HepG2 (cell line): ENCODE results near the gene PHACTR3. TPM values are rescaled to one million over a fixed set of nuclear protein-coding genes. Genes with fewer than 3 reads are reported as not detected.

Experiments
- ATAC-seq: fragments of 200-7000 bp; cut with Tn5 transposase; 3 replicates; pipeline ENCODE4 v1.9.1; 2020; ENCODE audit warnings: mild to moderate bottlenecking, moderate library complexity
- BruUV-seq: library from RNA; stranded (reverse); fragments of 400-500 nt; replicated peaks from 2 replicates; lab custom pipeline; 2021; lab: Mats Ljungman, UMichigan
- CTCF ChIA-PET: fragments of 300-600 bp; formaldehyde crosslinking; extraction: SDS; loops from one replicate; lab custom pipeline; 2021; ENCODE audit warnings: low total read pairs, inconsistent platforms, low intra/inter-chr PET ratio; lab: Yijun Ruan, JAX
- POLR2A ChIA-PET: fragments of 350-600 bp; sonication (Branson Sonifier 250); formaldehyde crosslinking; loops from one replicate; lab custom pipeline; 2020; ENCODE audit warnings: antibody characterized with exemption, inconsistent platforms; lab: Yijun Ruan, JAX
- DNase-seq: peaks from one replicate; pipeline ENCODE4 v3.0.0-alpha.2; 2015; ENCODE audit warnings: low spot score
- FAIRE-seq: peaks from 3 replicates; lab custom pipeline; 2011; peaks lifted over from hg19 to GRCh38; lab: Jason Lieb, UNC
- H2AFZ ChIP-seq: one replicate; pipeline ENCODE4 v1.6.1; 2011; ENCODE audit warnings: low read length, inconsistent platforms
- H3K27ac ChIP-seq: fragments of 300-600 bp; 3 replicates; pipeline ENCODE4 v1.8.0; 2011; ENCODE audit warnings: mixed run types, mild to moderate bottlenecking, mixed read lengths, low read length, inconsistent platforms; ENCODE audit not compliant: insufficient read depth; ENCODE audit errors: extremely low read length
- H3K27me3 ChIP-seq, 2 experiments: fragments of 200-600 bp in 1 of 2; 2 replicates in 1 of 2; 3 replicates in 1 of 2; pipeline versions ENCODE4 v1.6.0 to v1.8.0; 2011; ENCODE audit warnings: low read length in 2 of 2, mild to moderate bottlenecking in 2 of 2, moderate library complexity in 2 of 2, inconsistent platforms in 1 of 2; ENCODE audit not compliant: insufficient read depth in 2 of 2, control insufficient read depth in 1 of 2
- H3K36me3 ChIP-seq, 2 experiments: fragments of 200-600 bp in 1 of 2; replicated peaks in 1 of 2; 2 replicates in 1 of 2; 3 replicates in 1 of 2; pipeline versions ENCODE4 v1.5.1 to v1.8.0; 2011; ENCODE audit warnings: low read length in 2 of 2, inconsistent platforms in 1 of 2; ENCODE audit not compliant: insufficient read depth in 2 of 2, control insufficient read depth in 1 of 2
- H3K4me1 ChIP-seq: 2 replicates; pipeline ENCODE4 v1.5.1; 2012; ENCODE audit warnings: low read length, inconsistent platforms; ENCODE audit not compliant: insufficient read depth
- H3K4me2 ChIP-seq: 2 replicates; pipeline ENCODE4 v1.6.0; 2011; ENCODE audit warnings: low read depth, low read length, inconsistent platforms
- H3K4me3 ChIP-seq, 3 experiments: fragments of 200-600 bp in 1 of 3; sonication (generic), shearing (Covaris generic) in 1 of 3; replicated peaks in 1 of 3; 2 replicates each; pipeline ENCODE4 v1.5.1; 2011 to 2016; ENCODE audit warnings: low read length in 3 of 3, inconsistent platforms in 2 of 3, low read depth in 2 of 3, mild to moderate bottlenecking in 2 of 3, control low read depth in 1 of 3, mixed read lengths in 1 of 3; ENCODE audit not compliant: insufficient read depth in 1 of 3
- H3K79me2 ChIP-seq: one replicate; pipeline ENCODE4 v1.6.1; 2011; ENCODE audit warnings: low read length, inconsistent platforms; ENCODE audit not compliant: insufficient read depth
- H3K9ac ChIP-seq: 2 replicates; pipeline ENCODE4 v1.6.0; 2011; ENCODE audit warnings: mild to moderate bottlenecking, low read depth, low read length, inconsistent platforms; ENCODE audit not compliant: insufficient read depth
- H3K9me3 ChIP-seq: 2 replicates; pipeline ENCODE4 v1.5.1; 2012; ENCODE audit warnings: mild to moderate bottlenecking, low read length
- H4K20me1 ChIP-seq: 2 replicates; pipeline ENCODE4 v1.6.0; 2011; ENCODE audit warnings: inconsistent platforms, mild to moderate bottlenecking, low read length, moderate library complexity; ENCODE audit not compliant: insufficient read depth
- AFF4 ChIP-seq: sonication (generic); formaldehyde crosslinking; IDR thresholded peaks from 2 replicates; pipeline ENCODE4 v1.4.0; 2020; ENCODE audit warnings: missing genetic modification reagents
- ARNTL ChIP-seq: sonication (generic); formaldehyde crosslinking; IDR thresholded peaks from 2 replicates; pipeline ENCODE4 v1.4.0; 2020; ENCODE audit warnings: mild to moderate bottlenecking, missing genetic modification reagents
- ELF1 ChIP-seq: sonication (generic); formaldehyde crosslinking; IDR thresholded peaks from 2 replicates; pipeline ENCODE4 v1.4.0; 2020; ENCODE audit warnings: missing genetic modification reagents
- ETV5 ChIP-seq: IDR thresholded peaks from 2 replicates; pipeline ENCODE4 v1.6.1; 2018; ENCODE audit warnings: missing biosample characterization, missing genetic modification reagents, inconsistent platforms, borderline replicate concordance
- FOXA3 ChIP-seq: IDR thresholded peaks from 2 replicates; pipeline ENCODE4 v1.6.1; 2016; ENCODE audit warnings: missing genetic modification reagents, missing compliant biosample characterization
- FOXP1 ChIP-seq, 2 experiments: fragments of 450-650 bp in 1 of 2; IDR thresholded peaks; 2 replicates each; pipeline ENCODE4 v1.6.1; 2017 to 2018; ENCODE audit warnings: antibody characterized with exemption in 1 of 2
- HDAC6 ChIP-seq: fragments of 200-600 bp; sonication (generic); IDR thresholded peaks from 2 replicates; pipeline ENCODE4 v1.7.0; 2017; ENCODE audit warnings: mild to moderate bottlenecking, antibody characterized with exemption, low read length, low read depth
- MIER3 ChIP-seq: IDR thresholded peaks from 2 replicates; pipeline ENCODE4 v1.6.1; 2016; ENCODE audit warnings: missing compliant biosample characterization, borderline replicate concordance
- PHF5A ChIP-seq: IDR thresholded peaks from one replicate; pipeline ENCODE4 v1.6.1; 2018; ENCODE audit warnings: low read depth, missing genetic modification reagents; ENCODE audit not compliant: unreplicated experiment
- SIN3A ChIP-seq: IDR thresholded peaks from 2 replicates; pipeline ENCODE4 v1.6.1; 2011; ENCODE audit warnings: low read depth, mild to moderate bottlenecking, control low read depth, low read length, borderline replicate concordance
- SMAD3 ChIP-seq: sonication (generic); formaldehyde crosslinking; IDR thresholded peaks from 2 replicates; pipeline ENCODE4 v1.4.0; 2020; ENCODE audit warnings: missing genetic modification reagents
- ZIK1 ChIP-seq: sonication (generic); formaldehyde crosslinking; IDR thresholded peaks from 2 replicates; pipeline ENCODE4 v1.5.0; 2020; ENCODE audit warnings: mild to moderate bottlenecking, low read depth, missing genetic modification reagents, borderline replicate concordance
- ZNF264 ChIP-seq: sonication (generic); formaldehyde crosslinking; IDR thresholded peaks from 2 replicates; pipeline ENCODE4 v1.4.0; 2020; ENCODE audit warnings: missing genetic modification reagents
- ZNF414 ChIP-seq: sonication (generic); formaldehyde crosslinking; IDR thresholded peaks from 2 replicates; pipeline ENCODE4 v1.5.0; 2020; ENCODE audit warnings: missing genetic modification reagents
- ZSCAN31 ChIP-seq: sonication (generic); formaldehyde crosslinking; IDR thresholded peaks from 2 replicates; pipeline ENCODE4 v1.5.0; 2020; ENCODE audit warnings: low read depth, mild to moderate bottlenecking, missing genetic modification reagents
- WGBS: methylation state at CpG from one replicate; pipeline ENCODE4 v1.1.6; 2017; ENCODE audit warnings: low lambda C conversion rate; 5-methylcytosine and 5-hydroxymethylcytosine counted together
- in situ Hi-C: cut with HindIII; loops from 2 replicates; pipeline ENCODE4 v1.10.0; 2017; ENCODE audit warnings: low pct_unique_long_range_greater_than_20kb; ENCODE audit not compliant: extremely low pct_ligation_motif_present
- intact Hi-C: fragments of 100-400 bp; cut with micrococcal nuclease; formaldehyde crosslinking; loops from one replicate; pipeline ENCODE4 v1.10.0; 2022; ENCODE audit not compliant: unreplicated experiment
- polyA plus RNA-seq, 8 experiments: library from polyadenylated mRNA; depleted of rRNA in 3 of 8; stranded (reverse) in 7 of 8; unstranded in 1 of 8; fragments of >200 nt; fragmentation: Illumina TruSeq in 4 of 8; extraction: Trizol in 4 of 8; gene quantifications; 2 replicates each; pipeline versions ENCODE4 v1.2.1 to v1.2.3, GENCODE V29; 2011 to 2016; ENCODE audit warnings: low read depth in 4 of 8, missing spikeins in 1 of 8, mixed read lengths in 1 of 8; ENCODE audit not compliant: insufficient read depth in 1 of 8
- total RNA-seq, 5 experiments: library from RNA; depleted of rRNA; stranded (reverse); fragments of >200 nt; fragmentation: Illumina TruSeq; extraction: Trizol; gene quantifications; 2 replicates each; pipeline ENCODE4 v1.2.3, GENCODE V29; 2016; ENCODE audit warnings: low read depth in 1 of 5
- TF ChIP-seq, protein P1 (sequence below): sonication (generic); formaldehyde crosslinking; IDR thresholded peaks from 2 replicates; pipeline ENCODE4 v1.8.0; 2022; ENCODE audit warnings: low read depth, missing genetic modification reagents
- TF ChIP-seq, protein P2 (sequence below): sonication (generic); formaldehyde crosslinking; IDR thresholded peaks from 2 replicates; pipeline ENCODE4 v1.8.0; 2022; ENCODE audit warnings: missing genetic modification reagents, mild to moderate bottlenecking, moderate library complexity, borderline replicate concordance

PHACTR3 gene
- total and polyA plus RNA-seq, 2 of the 13 experiments (the other 11 are each of a cell fraction or from before 2014, with no cell fraction given) = not detected

DNA sequence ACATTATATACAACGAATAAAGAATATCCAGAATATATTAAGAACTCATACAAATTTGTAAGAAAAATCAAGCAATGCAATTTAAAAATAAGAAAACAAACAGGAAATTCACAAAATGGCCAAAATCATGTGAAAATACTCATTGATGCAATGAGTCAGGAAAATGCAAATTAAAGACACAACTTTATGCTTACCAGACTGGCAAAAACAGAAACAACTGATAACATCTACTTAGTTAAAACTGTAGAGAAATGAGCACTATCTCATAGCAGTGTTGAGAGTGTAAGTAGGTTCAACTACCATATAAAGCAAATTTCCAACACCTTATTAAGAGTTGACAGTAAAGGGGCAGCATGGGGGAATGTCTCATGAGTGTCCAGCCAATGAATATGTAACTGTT, 266.8 kb downstream of the PHACTR3 start (continued):
- TF ChIP-seq ZIK1 (CRISPR knock-in tag) (no peak), ZNF414 (no peak), ETV5 (CRISPR knock-in tag) (no peak), SIN3A (no peak), FOXA3 (CRISPR knock-in tag) (no peak), SMAD3 (no peak)

DNA sequence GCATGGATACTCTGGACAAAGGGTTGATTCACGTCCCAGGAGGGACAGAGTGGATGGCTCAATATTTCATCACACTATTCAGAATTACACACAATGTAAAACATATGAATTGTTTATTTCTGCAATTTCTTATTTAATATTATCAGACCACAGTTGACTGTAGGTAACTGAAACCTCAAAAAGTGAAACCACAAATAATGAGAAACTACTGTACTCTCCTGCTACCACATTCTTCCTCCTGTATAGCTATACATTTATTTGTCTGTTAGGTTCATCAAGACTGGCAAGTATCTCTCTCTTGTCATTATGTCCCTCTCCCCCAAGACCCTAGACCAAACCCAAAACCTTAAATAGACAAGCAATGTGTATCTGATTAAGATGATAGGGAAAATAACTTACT, 269.1 kb downstream of the PHACTR3 start:
- FAIRE-seq = no peak
- in situ Hi-C loops = no loop called here

More for the DNA sequence above, 269.1 kb downstream of the PHACTR3 start:
- ChIA-PET POLR2A (no interaction called here), CTCF (no interaction called here)
- no TSS peak for BruUV-seq
- no peak overlapping the region for H3K4me3 ChIP-seq
- no peak overlapping the region for H2AFZ ChIP-seq
- H3K4me1 ChIP-seq = no peaks in the 10 kb centered on the region
- H3K27ac ChIP-seq = no peak overlapping the region
- no peak overlapping the region for H3K4me2 ChIP-seq
- H4K20me1 ChIP-seq = no peaks in the 10 kb centered on the region
- no peaks in the 10 kb centered on the region for H3K9me3 ChIP-seq
- no peaks in the 10 kb centered on the region for H3K36me3 ChIP-seq
- no peak for DNase-seq
- H3K9ac ChIP-seq = no peak overlapping the region
- ATAC-seq = no peak
- H3K27me3 ChIP-seq = no peaks in the 10 kb centered on the region
- intact Hi-C loops = no loop called here
- WGBS = 0% methylated on average over 1 of the region's 1 CpG
- TF ChIP-seq ELF1 = no peak
- no peak for TF ChIP-seq FOXP1 (IDR thresholded peaks at IDR 0.05)
- TF ChIP-seq FOXP1 (CRISPR knock-in tag; IDR thresholded peaks at IDR 0.05) = no peak
- TF ChIP-seq ZNF264 (CRISPR knock-in tag) = no peak
- TF ChIP-seq PHF5A (CRISPR knock-in tag) = no peak
- TF ChIP-seq ARNTL (CRISPR knock-in tag) = no peak
- TF ChIP-seq HDAC6 = no peak
- no peak for TF ChIP-seq MIER3
- TF ChIP-seq, protein P1, sequence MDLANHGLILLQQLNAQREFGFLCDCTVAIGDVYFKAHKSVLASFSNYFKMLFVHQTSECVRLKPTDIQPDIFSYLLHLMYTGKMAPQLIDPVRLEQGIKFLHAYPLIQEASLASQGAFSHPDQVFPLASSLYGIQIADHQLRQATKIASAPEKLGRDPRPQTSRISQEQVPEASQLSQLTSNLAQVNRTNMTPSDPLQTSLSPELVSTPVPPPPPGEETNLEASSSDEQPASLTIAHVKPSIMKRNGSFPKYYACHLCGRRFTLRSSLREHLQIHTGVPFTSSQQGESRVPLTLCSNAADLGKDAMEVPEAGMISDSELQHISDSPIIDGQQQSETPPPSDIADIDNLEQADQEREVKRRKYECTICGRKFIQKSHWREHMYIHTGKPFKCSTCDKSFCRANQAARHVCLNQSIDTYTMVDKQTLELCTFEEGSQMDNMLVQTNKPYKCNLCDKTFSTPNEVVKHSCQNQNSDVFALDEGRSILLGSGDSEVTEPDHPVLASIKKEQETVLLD (CRISPR knock-in tag) = no peak
- TF ChIP-seq, protein P2, sequence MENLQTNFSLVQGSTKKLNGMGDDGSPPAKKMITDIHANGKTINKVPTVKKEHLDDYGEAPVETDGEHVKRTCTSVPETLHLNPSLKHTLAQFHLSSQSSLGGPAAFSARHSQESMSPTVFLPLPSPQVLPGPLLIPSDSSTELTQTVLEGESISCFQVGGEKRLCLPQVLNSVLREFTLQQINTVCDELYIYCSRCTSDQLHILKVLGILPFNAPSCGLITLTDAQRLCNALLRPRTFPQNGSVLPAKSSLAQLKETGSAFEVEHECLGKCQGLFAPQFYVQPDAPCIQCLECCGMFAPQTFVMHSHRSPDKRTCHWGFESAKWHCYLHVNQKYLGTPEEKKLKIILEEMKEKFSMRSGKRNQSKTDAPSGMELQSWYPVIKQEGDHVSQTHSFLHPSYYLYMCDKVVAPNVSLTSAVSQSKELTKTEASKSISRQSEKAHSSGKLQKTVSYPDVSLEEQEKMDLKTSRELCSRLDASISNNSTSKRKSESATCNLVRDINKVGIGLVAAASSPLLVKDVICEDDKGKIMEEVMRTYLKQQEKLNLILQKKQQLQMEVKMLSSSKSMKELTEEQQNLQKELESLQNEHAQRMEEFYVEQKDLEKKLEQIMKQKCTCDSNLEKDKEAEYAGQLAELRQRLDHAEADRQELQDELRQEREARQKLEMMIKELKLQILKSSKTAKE (CRISPR knock-in tag) = no peak
- no peak for TF ChIP-seq ETV5 (CRISPR knock-in tag)
- TF ChIP-seq ZSCAN31 (CRISPR knock-in tag) = no peak
- TF ChIP-seq AFF4 (CRISPR knock-in tag) = no peak
- no peaks in the 10 kb centered on the region for H3K79me2 ChIP-seq
